GM18502 (cell line): ENCODE results near the gene EIF2A.
"Not testable (repeated sequence)": the region's sequence is repeated elsewhere in the genome, so short reads cannot be mapped to it uniquely, and the experiment has no call there.

Source experiments
- ATAC-seq: cut with Tn5 transposase; IDR thresholded peaks from one replicate; pipeline ENCODE4 v1.9.1; 2021; ENCODE audit warnings: mild to moderate bottlenecking; ENCODE audit not compliant: unreplicated experiment, poor library complexity

Gene EIF2A

DNA sequence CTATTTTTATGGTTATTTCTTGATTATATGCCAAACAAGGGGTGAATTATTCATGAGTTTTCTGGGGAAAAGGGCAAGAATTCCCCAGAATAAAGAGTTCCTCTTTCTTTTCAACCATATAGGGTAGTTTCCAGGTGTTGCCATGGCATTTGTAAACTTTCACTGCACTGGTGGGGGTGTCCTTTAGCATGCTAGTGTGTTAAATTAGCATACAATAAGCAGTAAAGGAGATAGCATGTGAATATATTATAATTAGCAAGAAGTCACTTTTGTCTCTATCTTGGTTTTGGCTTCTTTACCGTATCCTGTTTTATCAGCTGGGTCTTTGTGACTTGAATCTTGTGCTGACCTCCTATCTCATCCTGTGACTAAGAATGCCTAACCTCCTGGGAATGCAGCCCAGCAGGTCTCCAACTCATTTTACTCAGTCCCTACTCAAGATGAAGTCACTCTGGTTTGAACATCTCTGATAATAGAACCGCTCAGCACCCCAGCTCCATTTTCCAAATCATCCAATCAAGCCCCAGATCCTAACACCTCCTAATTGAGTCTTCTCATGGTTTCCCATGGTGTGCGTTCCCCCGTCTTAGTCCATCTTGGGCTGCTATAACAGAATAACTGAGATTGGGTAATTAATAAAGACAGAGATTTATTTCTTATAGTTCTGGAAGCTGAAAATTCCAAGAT, 53.2 kb downstream of the EIF2A start:
- ATAC-seq, result peak; percentile 29

DNA sequence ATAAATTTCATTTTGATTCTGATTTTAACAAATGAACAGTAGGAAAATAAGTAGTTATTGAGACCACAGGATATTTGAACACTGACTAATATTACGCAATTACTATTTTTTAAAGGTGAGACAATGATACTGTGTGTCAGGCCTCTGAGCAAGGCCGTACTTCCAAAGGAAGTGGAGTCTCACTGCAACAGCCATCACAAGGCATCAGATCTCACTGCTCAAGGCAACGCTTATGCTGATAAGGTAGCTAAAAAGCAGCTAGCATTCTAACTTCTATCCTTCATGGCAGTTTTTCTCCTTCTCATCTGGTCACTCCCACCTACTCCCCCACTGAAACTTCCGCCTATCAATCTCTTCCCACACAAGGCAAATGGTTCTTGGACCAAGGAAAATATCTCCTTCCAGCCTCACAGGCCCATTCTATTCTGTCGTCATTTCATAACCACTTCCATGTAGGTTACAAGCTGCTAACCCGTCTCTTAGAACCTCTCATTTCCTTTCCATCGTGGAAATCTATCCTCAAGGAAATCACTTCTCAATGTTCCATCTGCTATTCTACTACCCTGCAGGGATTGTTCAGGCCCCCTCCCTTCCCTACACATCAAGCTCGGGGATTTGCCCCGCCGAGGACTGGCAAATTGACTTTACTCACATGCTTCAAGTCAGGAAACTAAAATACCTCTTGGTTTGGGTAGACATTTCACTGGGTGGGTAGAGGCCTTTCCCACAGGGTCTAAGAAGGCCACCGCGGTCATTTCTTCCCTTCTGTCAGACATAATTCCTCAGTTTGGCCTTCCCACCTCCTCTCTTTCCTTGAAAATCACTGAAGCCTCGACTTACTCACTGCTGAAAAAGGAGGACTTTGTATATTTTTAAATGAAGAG, 54.3 kb downstream of the EIF2A start:
- not testable (repeated sequence) for ATAC-seq

DNA sequence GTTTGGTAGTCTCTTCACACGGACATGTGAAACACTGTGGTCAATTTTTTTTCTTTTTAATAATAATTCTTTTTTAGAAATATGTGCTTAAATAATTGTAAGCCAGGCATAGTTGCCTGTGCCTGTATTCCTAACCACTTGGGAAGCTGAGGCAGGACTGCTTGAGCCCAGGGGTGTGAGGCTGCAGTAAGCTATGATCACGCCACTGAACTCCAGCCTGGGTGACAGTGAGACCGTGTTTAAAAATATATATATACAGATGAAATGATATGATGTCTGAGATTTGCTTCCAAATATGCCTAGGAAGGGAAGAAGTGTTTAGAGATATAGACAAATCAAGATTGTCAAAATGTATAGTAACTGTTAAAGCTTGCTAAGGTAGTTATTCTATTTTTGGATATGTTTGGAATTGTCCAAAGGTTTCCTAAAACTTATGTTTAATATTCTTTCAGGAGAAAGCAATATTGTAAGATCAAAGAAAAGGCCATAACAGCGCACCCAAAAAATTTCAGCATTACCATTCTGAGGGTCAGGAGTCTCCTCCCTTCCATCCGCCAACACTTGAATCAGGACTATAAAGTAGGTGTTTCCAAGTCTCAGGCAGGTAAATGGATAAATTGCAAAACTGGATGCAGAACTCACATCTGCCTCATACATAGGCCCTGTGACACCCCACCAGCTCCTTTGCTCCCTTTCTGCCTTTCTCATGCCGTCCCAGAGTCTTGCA, 56.0 kb downstream of the EIF2A start:
- ATAC-seq, result peak; percentile 6

DNA sequence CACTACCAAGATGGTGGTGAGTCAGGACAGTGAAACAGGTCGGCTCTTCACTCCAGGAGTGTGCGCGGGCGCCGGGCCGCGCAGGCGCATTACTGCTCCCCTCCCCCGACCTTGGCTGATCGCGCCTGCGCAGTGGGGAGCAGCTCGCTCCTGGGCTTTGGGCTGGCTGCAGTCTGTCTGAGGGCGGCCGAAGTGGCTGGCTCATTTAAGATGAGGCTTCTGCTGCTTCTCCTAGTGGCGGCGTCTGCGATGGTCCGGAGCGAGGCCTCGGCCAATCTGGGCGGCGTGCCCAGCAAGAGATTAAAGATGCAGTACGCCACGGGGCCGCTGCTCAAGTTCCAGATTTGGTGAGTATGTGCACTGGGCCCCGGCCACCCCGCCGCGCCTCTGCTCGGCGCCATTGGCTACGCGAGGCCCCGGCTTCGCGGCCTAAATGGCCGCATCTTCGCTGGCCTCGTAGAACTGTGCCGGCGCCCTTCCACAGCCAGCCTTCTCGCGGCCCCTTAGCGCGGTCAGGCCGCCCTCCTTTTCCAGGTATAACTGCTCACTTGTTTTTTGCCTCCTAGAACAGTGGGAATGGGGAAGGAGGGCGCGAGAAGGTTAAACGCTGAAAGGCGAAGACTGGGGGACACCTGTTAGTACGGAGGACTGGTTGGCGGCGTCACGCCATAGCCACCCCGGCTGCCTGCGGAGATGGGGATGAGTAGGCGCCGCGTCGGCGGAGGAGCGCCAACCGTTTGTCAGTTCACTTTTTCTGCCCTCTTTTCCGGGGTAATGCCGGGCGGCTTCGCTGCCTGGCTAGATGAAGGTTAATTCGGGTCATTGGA, 56.8 kb downstream of the EIF2A start, which contains the start of gene SELENOT:
Gene SELENOT, plus strand, starts transcription at position 169 of the 827 bp plus-strand sequence. Its CDS starts 42 bp downstream, at position 211.
- peak; percentile 55 for ATAC-seq

DNA sequence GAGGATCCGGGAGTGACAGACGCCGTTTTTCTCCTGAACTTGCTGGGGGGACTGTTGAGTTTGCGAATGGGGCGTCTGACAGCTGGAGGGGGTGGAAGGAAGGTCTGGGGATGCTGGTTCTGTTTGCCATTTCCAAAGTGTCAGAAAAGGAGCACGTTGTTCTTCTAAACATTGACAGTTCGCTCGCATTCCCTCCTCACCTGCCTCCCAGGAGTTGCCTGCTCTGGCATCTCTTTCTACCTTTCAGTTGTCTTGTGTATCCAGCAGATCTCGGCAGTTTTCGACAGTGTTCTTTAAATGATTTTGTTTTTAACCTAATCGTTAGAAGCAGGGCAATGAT, 57.4 kb downstream of the EIF2A start:
- no peak for ATAC-seq

DNA sequence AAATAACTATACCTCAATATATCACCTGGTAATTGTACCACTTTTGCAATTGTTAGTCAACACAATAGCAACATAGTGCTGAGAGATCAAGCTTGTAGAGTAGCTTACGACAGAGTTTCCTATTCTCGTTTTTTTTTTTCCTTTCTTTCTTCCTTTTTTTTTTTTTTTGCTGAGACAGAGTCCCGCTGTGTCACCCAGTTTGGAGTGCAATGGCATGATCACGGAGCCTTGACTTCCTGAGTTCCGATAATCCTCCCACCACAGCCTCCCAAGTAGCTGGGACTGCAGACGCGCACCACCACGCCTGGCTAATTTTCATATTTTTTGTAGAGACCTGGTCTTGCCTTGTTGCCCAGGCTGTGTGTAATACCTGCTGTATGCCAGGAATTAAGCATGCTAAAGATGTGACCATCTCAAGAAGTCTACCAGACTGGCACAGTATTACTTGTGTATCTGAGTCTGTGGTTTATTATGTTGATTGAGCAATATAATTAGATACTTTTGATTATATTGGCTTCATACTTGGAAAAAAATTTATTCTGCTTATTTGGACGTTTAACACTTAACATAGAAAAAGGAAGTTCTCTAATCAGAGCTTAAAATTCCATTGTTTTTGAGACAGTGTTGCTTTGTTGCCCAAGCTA, 59.5 kb downstream of the EIF2A start:
- no peak for ATAC-seq

DNA sequence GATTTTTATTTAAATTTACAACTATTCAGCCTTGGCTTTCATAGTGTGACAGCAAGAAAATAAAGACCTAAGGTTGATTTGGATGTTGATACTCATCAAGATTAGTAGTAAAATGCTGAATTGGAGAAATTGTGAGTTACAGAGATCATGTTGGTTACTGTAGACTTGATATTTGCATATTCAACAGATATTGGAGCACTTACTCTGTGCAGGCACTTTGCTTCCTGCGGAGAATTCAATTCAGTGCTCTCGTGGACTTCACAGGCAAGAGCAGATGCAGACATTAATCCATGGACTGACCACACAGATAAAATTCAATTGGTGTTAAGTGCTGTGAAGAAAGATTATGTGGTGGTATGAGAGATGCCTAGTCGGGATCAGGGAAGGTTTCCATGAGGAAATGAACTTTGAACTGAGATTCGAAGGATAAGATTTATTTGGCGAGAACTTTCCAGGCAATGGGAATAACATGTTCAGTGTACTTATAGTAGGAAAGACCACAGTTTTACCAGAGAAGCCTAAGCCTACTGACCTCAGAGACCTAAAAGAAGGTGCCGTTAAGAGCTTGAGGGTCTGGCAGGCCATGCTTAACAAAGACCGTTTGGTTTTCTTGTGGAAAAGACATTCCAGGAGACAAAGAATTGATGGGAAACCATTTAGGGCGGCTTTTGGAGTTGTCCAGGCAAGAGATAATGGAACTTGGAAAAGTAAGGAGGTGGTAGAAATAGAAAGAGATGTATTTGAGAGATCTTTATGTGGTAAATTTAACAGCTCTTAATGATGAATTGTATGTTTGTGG, 60.9 kb downstream of the EIF2A start:
- no peak for ATAC-seq

DNA sequence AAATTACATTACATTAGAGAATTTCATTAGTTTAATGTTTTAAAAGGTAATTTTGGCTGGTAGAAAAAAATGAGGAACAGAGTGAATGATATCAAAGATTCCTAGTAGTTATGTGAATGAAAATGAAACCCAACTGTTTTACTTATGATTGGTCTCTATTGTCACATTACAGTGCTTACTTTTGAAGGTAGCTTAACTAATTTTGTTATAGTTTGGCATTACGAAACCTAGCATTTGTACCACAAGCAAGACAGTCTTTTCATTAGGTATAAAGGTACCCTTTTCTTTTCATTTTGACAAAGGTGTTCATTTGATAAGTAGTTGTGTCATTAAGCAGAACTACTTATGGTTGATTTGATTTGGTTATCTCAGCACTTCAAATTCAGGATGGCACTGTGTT, 63.4 kb downstream of the EIF2A start:
- no peak for ATAC-seq

DNA sequence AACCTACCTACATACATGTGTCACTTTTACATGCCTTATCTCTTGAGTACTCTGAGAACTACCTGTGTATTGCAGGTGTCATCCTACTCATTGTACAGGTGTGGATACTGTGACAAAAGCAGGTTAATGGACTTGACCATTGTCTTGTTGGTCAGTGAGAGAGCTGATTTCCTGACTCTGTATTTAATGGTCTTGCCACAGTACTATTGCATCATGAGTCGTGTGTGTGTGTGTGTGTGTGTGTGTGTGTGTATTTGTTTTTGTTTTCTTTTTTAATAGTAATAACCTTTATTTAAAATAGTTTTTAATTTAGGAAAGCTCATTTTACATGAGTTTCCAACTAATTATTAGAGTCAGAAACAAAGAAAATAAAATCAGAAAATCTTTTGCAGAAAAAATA, 64.2 kb downstream of the EIF2A start:
- ATAC-seq, result no peak

DNA sequence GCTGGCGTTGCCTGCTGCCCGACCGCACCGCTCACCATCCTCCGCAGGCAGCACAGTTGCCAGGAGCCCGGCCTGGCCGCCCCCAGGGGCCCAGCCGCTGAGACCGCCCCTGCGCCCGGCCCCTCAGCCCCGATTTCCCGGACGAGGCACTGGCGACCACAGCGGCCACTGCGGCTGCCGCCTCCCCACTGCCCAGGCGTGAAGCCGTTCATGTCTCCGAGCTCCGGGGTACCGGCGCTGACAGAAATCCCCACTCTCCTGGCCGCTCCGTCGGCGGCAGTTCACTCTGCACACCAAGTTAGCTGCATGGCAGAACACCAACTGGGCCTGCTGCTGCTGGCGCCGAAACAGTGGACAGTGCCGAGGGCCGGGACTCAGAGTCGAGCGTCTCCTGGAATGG, 65.1 kb downstream of the EIF2A start:
- no peak for ATAC-seq

DNA sequence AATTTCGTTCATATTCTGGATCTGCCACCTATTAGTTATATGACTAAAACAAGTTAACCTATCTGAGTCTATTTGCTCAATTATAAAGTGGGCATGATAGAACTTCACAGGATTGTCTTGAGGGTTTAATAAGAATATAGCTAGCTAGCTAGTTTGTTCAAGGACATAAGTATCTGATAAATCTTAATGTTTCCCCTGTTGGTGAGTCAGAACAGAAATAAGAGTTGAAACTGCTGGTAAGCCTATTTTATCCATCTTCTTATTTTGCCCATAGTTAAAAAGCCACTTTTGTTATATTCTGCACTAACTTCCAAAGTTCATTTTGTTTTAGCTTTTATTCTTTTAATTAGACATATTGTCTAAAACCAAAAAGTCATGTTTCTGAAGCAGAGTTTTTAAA, 65.9 kb downstream of the EIF2A start:
- no peak for ATAC-seq

DNA sequence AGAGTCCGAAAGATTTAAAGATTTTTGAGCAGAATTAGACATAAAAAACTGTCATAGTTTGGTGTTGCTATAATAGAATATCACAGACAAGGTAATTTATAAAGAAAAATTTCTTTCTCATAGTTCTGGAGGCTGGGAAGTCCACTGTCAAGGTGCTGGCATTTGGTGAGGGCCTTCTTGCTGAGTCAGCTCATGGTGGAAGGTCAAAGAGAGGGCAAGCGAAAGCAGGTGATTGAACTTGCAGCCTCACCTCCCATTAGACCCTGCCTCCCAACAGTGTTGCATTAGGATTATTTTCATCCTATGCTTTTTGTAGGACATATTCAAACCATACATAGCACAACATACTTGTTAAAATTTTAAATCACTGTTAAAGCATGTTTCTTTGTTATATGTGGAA, 66.4 kb downstream of the EIF2A start:
- no peak for ATAC-seq

DNA sequence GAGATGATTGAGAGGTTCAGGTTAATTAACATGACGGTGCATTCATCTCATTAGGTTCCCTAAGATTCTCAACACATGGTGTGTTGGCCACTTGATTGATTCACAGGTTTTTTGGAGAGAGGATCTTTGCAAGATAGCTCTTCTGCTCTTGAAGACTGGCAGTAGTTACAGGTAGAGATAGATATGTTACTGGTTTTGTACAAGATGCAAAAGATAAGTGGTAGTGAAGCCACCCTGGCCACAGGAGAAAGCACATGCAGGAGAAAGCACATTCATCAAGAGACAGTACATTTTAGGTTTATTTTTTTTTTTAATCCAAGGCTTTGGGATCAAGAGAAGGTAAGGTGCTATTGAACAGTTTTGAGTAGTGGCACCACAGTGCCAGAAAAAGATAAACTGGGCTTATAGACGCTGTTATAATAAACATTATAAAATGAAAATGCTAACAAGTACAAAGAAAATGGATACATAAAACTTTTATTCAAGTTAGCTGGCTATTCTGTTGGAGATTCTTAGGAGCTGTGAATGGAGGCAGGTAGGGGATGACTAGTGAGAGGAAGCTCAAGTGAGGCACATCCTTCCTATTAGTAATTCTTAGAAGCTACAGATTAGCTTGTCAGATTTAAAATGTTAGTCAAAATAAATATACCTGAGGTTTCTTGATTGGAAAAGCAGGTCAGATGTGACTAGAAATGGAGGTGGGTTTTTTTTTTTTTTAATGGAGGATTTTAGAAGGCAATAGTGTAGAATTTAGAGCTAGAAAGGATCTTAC, 67.3 kb downstream of the EIF2A start:
- no peak for ATAC-seq

DNA sequence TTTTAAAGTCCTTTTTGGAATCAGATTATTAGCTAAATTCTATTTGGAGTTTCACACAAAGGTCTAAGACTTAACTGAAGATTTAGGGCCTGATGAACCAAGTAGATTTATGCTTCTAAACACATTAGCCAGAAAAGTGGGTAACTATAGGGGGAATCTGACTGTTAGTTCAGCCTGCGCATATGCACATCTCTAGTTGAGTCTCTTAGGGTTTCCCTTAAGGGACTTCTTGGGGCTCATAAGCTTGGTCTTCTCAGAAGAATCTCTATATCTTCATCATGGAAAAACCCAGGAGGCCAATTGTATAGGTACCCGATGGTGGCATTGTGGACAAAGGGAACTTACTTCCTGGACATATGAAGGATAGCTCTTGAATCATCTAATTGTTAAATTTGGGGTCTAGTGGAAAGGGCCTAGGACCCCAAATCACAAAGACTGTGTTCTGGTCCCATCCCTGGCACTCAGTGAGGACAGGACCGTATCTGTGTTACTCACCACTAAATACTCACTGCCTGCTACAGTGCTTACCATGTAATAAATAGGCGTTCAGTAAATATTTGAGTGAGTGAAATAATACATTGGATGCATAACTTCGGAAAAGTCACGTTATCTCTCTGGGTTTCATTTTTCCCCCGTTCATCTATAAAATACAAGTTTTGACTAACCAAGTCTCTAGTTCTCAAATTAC, 73.6 kb downstream of the EIF2A start:
- no peak for ATAC-seq

DNA sequence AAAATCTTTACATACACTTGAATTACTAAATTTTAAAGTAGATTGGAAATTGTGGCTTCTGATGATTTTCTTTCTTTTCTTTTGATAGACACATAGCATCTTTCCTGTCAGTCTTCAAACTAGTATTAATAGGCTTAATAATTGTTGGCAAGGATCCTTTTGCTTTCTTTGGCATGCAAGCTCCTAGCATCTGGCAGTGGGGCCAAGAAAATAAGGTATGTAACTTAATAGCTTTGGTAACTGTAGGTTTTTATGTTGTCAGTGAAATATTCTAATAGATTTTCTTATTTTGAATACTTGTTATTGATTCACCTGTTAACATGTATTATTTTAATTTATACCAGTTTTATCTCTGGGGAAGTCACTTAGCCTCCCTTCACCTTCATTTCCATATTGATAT, 76.4 kb downstream of the EIF2A start:
- ATAC-seq, result not testable (repeated sequence)

DNA sequence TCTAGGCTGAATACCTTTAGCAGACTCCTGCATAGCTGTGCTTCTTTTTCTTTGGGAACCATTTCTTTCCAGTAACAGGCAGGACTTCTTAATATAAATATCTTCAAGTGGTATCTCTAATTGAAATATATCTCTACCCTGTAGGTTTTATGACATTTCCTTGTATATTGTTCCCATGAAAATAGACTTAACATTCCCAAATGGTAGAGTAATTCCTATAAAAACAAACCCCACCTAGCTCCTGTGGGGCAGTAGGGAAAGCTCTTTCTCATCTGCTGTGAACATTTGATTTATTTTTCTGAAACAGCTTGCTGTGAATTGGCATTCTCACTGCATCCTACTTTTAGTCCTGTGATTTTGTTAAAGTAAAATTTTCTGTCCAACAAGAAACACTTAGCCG, 77.4 kb downstream of the EIF2A start:
- ATAC-seq, result no peak

DNA sequence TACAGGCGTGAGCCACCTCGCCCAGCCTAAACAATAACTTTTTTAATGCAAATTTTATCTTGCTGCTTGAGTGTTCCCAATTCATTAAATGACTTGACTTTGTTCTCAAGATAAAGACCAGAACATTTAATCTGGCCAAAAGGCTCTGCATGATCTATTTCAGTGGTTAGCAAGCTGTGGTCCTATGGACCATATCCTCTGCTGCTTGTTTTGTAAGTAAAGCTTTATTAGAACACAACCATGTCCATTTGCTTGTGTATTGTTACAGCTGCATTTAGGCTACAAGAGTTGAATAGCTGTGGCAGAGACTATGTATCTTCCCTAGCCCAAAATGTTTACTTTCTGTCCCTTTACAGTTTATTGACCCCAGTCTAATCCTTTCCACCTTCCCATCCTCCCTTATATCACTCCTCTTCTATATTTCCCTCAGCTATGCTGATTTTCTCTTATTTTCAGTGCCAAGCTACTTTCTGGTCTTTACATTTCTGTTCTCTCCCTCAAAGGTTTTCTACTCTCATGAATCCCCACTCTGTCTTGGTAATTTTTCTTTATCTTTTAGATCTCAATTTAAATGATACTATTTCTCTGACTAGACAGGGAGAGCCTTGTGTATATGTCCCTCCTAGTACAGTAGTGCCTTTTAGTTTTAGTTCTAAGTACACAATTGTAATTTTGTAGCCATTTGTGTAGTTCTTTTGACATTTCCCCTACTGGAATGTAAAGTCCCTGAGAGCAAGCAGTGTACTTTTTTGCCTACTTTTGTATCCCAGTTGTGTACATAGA, 79.8 kb downstream of the EIF2A start:
- ATAC-seq, result no peak
